ENCODE measurements around the gene STOML3.

DNA sequence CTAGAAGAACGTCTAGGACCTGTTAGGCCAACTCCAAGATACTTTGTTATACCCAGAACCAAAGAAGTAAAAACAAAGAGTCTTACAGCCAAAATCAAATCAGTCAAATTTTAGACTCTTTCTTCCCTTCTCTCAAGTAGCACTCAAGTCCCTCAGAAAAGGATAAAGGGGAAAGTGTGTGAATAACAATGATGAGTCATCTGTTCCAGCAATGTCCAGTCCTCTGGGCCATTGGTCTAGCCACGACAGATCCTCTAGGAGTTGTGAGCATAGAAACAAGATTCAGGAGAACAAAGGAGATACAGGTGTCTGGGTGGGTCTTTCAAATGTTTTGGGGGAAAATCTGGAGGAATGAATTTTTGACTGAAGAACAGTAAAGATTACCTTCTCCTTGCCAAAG is 36.3 kb downstream of the STOML3 start:
- TF ChIP-seq, protein P1, sequence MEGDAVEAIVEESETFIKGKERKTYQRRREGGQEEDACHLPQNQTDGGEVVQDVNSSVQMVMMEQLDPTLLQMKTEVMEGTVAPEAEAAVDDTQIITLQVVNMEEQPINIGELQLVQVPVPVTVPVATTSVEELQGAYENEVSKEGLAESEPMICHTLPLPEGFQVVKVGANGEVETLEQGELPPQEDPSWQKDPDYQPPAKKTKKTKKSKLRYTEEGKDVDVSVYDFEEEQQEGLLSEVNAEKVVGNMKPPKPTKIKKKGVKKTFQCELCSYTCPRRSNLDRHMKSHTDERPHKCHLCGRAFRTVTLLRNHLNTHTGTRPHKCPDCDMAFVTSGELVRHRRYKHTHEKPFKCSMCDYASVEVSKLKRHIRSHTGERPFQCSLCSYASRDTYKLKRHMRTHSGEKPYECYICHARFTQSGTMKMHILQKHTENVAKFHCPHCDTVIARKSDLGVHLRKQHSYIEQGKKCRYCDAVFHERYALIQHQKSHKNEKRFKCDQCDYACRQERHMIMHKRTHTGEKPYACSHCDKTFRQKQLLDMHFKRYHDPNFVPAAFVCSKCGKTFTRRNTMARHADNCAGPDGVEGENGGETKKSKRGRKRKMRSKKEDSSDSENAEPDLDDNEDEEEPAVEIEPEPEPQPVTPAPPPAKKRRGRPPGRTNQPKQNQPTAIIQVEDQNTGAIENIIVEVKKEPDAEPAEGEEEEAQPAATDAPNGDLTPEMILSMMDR (IDR thresholded peaks at IDR 0.05; ENCODE audit: low read depth, low read length) = no peak
- TF ChIP-seq EZH2phosphoT487 (IDR thresholded peaks at IDR 0.05; ENCODE audit: low read depth) = no peak
